ENCODE data around the gene GNPNAT1. TPM values are rescaled to one million over a fixed set of nuclear protein-coding genes. Genes with fewer than 3 reads are reported as not detected.

Gene GNPNAT1
- total RNA-seq (10 to 100 TPM in 1 of 2 experiments, 1 to 10 TPM in 1; 8.3 to 12.6 TPM), polyA plus RNA-seq (10 to 100 TPM; 10.9 to 12.9 (median 11.2) TPM), total RNA-seq (10.7 to 49.7 (median 18.7) reads per million in 6 experiments)

GRCh38 chr14:52791223-52792096 lies at the start of gene GNPNAT1:
Gene GNPNAT1, minus strand, starts transcription at chr14:52791607. Its CDS starts 6,957 bp downstream, at chr14:52784650.
- Mint-ChIP-seq H3K4me1 (peaks cover 16 to 44% (median 39%) of the 10 kb centered on the region in 4 donors), H3K27ac (peak within 1 kb of the TSS; percentile 79 to 96 (median 92)), H3K27me3 (no peaks in the 10 kb centered on the region), H3K36me3 (peaks cover 0 to 2% (median 0%) of the 10 kb centered on the region in 3 donors), H3K4me3 (peak within 1 kb of the TSS; percentile 85 to 95 (median 90)), H3K9me3 (peaks cover 0 to 5% (median 0%) of the 10 kb centered on the region in 9 donors)
- POLR2A ChIA-PET, result interaction anchor here (0.7 to 2.5 kb wide), 6 partner anchors 10 to 361 kb away, joined by 4 to 7 read pairs (median 6); partner anchors contain the start of genes DDHD1, ERO1A, GPR137C and TXNDC16
- DNase-seq, result peak; percentile 85 to 94 (median 89)
- peak; percentile 95 to 97 for ATAC-seq

- ATAC-seq, result no peak
- Mint-ChIP-seq H3K4me3 (no peak overlapping the region), H3K27me3 (no peaks in the 10 kb centered on the region), H3K4me1 (no peaks in the 10 kb centered on the region), H3K27ac (no peak overlapping the region), H3K9me3 (no peaks in the 10 kb centered on the region), H3K36me3 (no peaks in the 10 kb centered on the region)
- no peak for DNase-seq
- POLR2A ChIA-PET, result no interaction called here
These were observed 49.5 kb upstream of the GNPNAT1 start for GRCh38 chr14:52840877-52841276.

- Mint-ChIP-seq H3K27me3 (peaks cover 0 to 3% (median 0%) of the 10 kb centered on the region in 5 donors), H3K4me3 (no peak overlapping the region), H3K4me1 (no peaks in the 10 kb centered on the region), H3K9me3 (no peaks in the 10 kb centered on the region), H3K27ac (peak overlapping the region in 1 of 10 donors; percentile 46), H3K36me3 (no peaks in the 10 kb centered on the region)
- no peak for ATAC-seq
- POLR2A ChIA-PET, result no interaction called here
- no peak for DNase-seq
These were observed 46.0 kb upstream of the GNPNAT1 start for GRCh38 chr14:52837451-52837850.

GRCh38 chr14:52836063-52836462 lies 44.7 kb upstream of the GNPNAT1 start:
- no peaks in the 10 kb centered on the region for H3K9me3 Mint-ChIP-seq
- H3K27me3 Mint-ChIP-seq, result peaks cover 0 to 3% (median 0%) of the 10 kb centered on the region in 5 donors
- no peaks in the 10 kb centered on the region for H3K36me3 Mint-ChIP-seq
- H3K4me3 Mint-ChIP-seq, result no peak overlapping the region
- POLR2A ChIA-PET, result no interaction called here
- no peak overlapping the region for H3K27ac Mint-ChIP-seq
- DNase-seq (no peak), ATAC-seq (no peak)
- no peaks in the 10 kb centered on the region for H3K4me1 Mint-ChIP-seq

GRCh38 chr14:52835122-52835903 lies 43.9 kb upstream of the GNPNAT1 start:
- Mint-ChIP-seq H3K9me3 (no peaks in the 10 kb centered on the region), H3K27ac (no peak overlapping the region), H3K4me3 (no peak overlapping the region)

GRCh38 chr14:52834440-52834842 lies 43.0 kb upstream of the GNPNAT1 start:
- DNase-seq (no peak), ATAC-seq (no peak)
- Mint-ChIP-seq H3K4me1 (peaks cover 0 to 3% (median 0%) of the 10 kb centered on the region in 4 donors), H3K36me3 (no peaks in the 10 kb centered on the region), H3K27ac (no peak overlapping the region), H3K4me3 (no peak overlapping the region), H3K9me3 (no peaks in the 10 kb centered on the region), H3K27me3 (peaks cover 0 to 3% (median 2%) of the 10 kb centered on the region in 5 donors)
- POLR2A ChIA-PET, result interaction anchor here (0.6 kb wide), 1 partner anchor 187 kb away, joined by 5 read pairs; no protein-coding TSS in a partner anchor

More at GRCh38 chr14:52835122-52835903, 43.9 kb upstream of the GNPNAT1 start:
- peaks cover 0 to 3% (median 0%) of the 10 kb centered on the region in 5 donors for H3K27me3 Mint-ChIP-seq
- ATAC-seq, result no peak
- H3K36me3 Mint-ChIP-seq, result no peaks in the 10 kb centered on the region
- H3K4me1 Mint-ChIP-seq, result no peaks in the 10 kb centered on the region
- POLR2A ChIA-PET, result no interaction called here
- no peak for DNase-seq

- POLR2A ChIA-PET, result interaction anchor here (0.6 kb wide), 1 partner anchor 187 kb away, joined by 5 read pairs; no protein-coding TSS in a partner anchor
- no peak for DNase-seq
- Mint-ChIP-seq H3K9me3 (no peaks in the 10 kb centered on the region), H3K27me3 (peaks cover 0 to 5% (median 2%) of the 10 kb centered on the region in 5 donors), H3K36me3 (no peaks in the 10 kb centered on the region), H3K4me1 (peaks cover 0 to 3% (median 0%) of the 10 kb centered on the region in 4 donors), H3K27ac (no peak overlapping the region), H3K4me3 (no peak overlapping the region)
- no peak for ATAC-seq
These were observed 42.5 kb upstream of the GNPNAT1 start for GRCh38 chr14:52833891-52834290.

- Mint-ChIP-seq H3K27ac (no peak overlapping the region), H3K4me1 (peaks cover 0 to 3% (median 0%) of the 10 kb centered on the region in 4 donors), H3K36me3 (no peaks in the 10 kb centered on the region), H3K9me3 (no peaks in the 10 kb centered on the region), H3K27me3 (peaks cover 0 to 5% (median 2%) of the 10 kb centered on the region in 5 donors), H3K4me3 (no peak overlapping the region)
- POLR2A ChIA-PET, result no interaction called here
- DNase-seq (no peak), ATAC-seq (no peak)
These were observed 38.2 kb upstream of the GNPNAT1 start for GRCh38 chr14:52829527-52830185.

- Mint-ChIP-seq H3K9me3 (no peaks in the 10 kb centered on the region), H3K4me3 (no peak overlapping the region), H3K27ac (peak overlapping the region in 2 of 10 donors; percentile 24 to 74), H3K4me1 (peaks cover 0 to 3% (median 0%) of the 10 kb centered on the region in 4 donors), H3K27me3 (peaks cover 0 to 5% (median 2%) of the 10 kb centered on the region in 5 donors), H3K36me3 (no peaks in the 10 kb centered on the region)
- POLR2A ChIA-PET, result no interaction called here
- DNase-seq (no peak), ATAC-seq (no peak)
These were observed 36.0 kb upstream of the GNPNAT1 start for GRCh38 chr14:52827426-52827825.

GRCh38 chr14:52825085-52825484 lies 33.7 kb upstream of the GNPNAT1 start:
- ATAC-seq (no peak), DNase-seq (no peak)
- no peaks in the 10 kb centered on the region for H3K9me3 Mint-ChIP-seq
- H3K4me3 Mint-ChIP-seq, result no peak overlapping the region
- H3K27ac Mint-ChIP-seq, result no peak overlapping the region
- H3K36me3 Mint-ChIP-seq, result no peaks in the 10 kb centered on the region
- H3K27me3 Mint-ChIP-seq, result peaks cover 0 to 5% (median 3%) of the 10 kb centered on the region in 5 donors
- POLR2A ChIA-PET, result interaction anchor here (0.7 kb wide), 1 partner anchor 196 kb away, joined by 3 read pairs; no protein-coding TSS in a partner anchor
- H3K4me1 Mint-ChIP-seq, result peaks cover 0 to 3% (median 0%) of the 10 kb centered on the region in 4 donors

GRCh38 chr14:52824462-52824861 lies 33.1 kb upstream of the GNPNAT1 start:
- no peaks in the 10 kb centered on the region for H3K9me3 Mint-ChIP-seq
- ATAC-seq, result no peak
- H3K4me3 Mint-ChIP-seq, result no peak overlapping the region
- no peak overlapping the region for H3K27ac Mint-ChIP-seq
- no peak for DNase-seq
- POLR2A ChIA-PET, result no interaction called here
- H3K36me3 Mint-ChIP-seq, result no peaks in the 10 kb centered on the region
- peaks cover 0 to 4% (median 2%) of the 10 kb centered on the region in 5 donors for H3K27me3 Mint-ChIP-seq
- peaks cover 0 to under 1% (median 0%) of the 10 kb centered on the region in 4 donors for H3K4me1 Mint-ChIP-seq

GRCh38 chr14:52821805-52822250 lies 30.4 kb upstream of the GNPNAT1 start:
- Mint-ChIP-seq H3K27ac (no peak overlapping the region), H3K9me3 (no peaks in the 10 kb centered on the region), H3K36me3 (no peaks in the 10 kb centered on the region), H3K4me3 (no peak overlapping the region), H3K4me1 (no peaks in the 10 kb centered on the region), H3K27me3 (peaks cover 0 to 6% (median 0%) of the 10 kb centered on the region in 5 donors)
- DNase-seq (no peak), ATAC-seq (no peak)
- POLR2A ChIA-PET, result interaction anchor here (0.6 kb wide), 1 partner anchor 273 kb away, joined by 5 read pairs; no protein-coding TSS in a partner anchor

All from naive thymus-derived CD8-positive, alpha-beta T cell (primary cell).